ENCODE results near the gene TMEM233. TPM values are rescaled to one million over a fixed set of nuclear protein-coding genes. Genes with fewer than 3 reads are reported as not detected.

Gene TMEM233
- not detected for polyA plus RNA-seq (2012; ENCODE audit: missing spikeins)

DNA sequence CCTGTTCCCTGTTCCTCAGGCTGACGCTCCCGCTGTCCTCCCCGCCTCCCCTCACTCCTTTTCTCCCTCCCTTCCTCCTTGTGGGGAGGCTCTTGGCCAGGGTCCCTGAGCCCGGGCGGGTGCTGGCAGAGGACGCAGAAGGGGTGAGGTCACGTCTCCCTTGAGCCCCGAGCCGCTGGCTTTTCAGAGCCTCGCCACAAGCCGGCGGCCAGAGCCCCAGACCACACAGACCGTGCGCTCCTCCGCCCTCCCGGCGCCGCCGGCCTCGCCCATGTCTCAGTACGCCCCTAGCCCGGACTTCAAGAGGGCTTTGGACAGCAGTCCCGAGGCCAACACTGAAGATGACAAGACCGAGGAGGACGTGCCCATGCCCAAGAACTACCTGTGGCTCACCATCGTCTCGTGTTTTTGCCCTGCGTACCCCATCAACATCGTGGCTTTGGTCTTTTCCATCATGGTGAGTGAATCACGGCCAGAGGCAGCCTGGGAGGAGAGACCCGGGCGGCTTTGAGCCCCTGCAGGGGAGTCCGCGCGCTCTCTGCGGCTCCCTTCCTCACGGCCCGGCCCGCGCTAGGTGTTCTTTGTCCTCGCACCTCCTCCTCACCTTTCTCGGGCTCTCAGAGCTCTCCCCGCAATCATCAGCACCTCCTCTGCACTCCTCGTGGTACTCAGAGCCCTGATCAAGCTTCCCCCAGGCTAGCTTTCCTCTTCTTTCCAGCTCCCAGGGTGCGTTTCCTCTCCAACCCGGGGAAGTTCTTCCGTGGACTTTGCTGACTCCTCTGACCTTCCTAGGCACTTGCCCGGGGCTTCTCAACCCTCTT is at the start of gene TMEM233:
TMEM233 (plus strand) TSS at position 197 of the 821 bp plus-strand sequence; CDS start at position 272, 75 bp downstream.
- TF ChIP-seq TAF1 (IDR thresholded peaks at IDR 0.05; ENCODE audit: borderline replicate concordance, low read depth, low read length) (no peak), POLR2AphosphoS5 (IDR thresholded peaks at IDR 0.05; ENCODE audit: low read depth, low read length) (no peak), POLR2A (IDR thresholded peaks at IDR 0.05; ENCODE audit: low read depth, low read length) (no peak)
- DNase-seq (ENCODE audit: insufficient read length) (peak; percentile 11), FAIRE-seq (no peak)

DNA sequence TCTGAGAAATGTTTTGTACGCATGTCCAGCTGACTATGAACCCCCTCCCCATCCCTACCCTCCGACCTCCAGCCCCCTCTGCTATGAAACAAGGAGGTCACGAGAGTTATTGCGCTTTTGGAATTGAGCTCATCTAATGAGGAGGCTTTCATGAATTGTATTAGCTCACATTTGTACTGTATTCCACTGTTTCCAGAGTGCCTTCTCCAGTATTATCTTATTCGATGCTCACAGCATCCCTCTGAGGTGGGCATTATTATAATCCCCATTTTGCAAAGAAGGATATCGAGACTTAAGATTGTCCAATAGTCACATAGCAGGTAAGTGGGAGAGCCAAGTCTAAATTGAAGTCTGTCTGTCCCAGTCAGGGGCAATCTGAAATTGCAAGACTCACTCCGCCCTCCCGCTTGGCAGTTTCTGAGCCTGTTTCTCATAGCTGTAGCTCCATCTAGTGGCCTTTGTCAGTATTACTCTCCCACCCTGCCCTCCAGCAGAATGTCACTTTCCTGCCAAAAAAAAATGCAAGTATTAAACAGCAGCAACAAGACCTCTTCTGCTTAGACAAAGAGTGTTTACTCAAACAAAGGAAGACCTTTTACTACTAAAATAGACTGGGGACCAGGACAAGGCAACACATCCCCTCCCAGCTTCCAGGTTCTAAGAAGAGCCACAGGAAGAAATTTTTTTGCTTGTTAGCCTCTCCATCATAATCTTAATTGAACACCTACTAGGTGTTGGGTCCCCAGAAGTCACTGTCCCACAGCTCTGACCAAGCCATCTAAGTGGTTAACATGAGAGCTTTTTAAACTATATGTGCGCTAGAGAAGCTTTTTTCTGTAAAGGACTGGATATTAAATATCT is 48.6 kb upstream of the TMEM233 start:
- DNase-seq (ENCODE audit: insufficient read length) = peak; percentile 15
- FAIRE-seq = peak; percentile 96
- TF ChIP-seq POLR2AphosphoS5 (IDR thresholded peaks at IDR 0.05; ENCODE audit: low read depth, low read length) (no peak), POLR2A (IDR thresholded peaks at IDR 0.05; ENCODE audit: low read depth, low read length) (no peak), TAF1 (IDR thresholded peaks at IDR 0.05; ENCODE audit: borderline replicate concordance, low read depth, low read length) (no peak)

DNA sequence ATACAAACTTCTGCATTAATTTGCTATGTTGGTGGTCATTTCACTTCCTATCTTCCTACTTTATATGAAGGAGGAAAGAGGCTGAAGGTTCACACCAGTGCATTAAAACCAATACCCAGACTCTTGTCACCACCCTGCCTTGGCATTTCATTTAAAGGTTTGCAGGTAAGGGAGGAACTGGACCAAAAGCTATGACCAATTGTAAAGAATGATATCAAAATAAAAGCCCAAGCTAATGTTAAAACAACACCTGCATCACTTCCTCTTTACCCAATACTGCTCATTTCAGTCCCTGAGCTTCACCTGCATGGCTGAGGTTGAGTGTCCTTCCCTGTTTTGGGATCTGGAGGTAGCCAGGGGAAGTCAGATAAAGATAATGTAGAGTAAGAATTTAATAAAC is 47.2 kb upstream of the TMEM233 start:
- no peak for DNase-seq (ENCODE audit: insufficient read length)
- TF ChIP-seq POLR2A (IDR thresholded peaks at IDR 0.05; ENCODE audit: low read depth, low read length) (no peak), TAF1 (IDR thresholded peaks at IDR 0.05; ENCODE audit: borderline replicate concordance, low read depth, low read length) (no peak), POLR2AphosphoS5 (IDR thresholded peaks at IDR 0.05; ENCODE audit: low read depth, low read length) (no peak)
- no peak for FAIRE-seq

DNA sequence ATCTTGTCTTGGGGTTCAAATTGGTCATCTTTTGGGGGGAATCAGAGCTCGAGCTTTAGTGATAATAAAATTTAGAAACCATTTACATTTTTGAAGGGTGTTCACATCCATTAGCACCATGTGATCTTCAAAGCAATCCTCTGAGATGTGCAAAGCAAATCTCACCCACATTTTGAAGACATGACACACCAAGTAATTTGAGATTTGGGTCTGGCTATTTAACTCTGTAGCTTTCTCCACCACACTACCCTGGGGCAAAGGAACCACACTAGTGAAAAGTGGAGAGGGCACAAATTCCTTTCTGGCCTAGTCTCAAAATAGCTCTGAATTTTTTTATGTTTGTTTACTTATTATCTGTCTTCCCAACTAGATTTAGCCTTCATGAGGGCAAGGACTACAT is 46.6 kb upstream of the TMEM233 start:
- DNase-seq (ENCODE audit: insufficient read length) (no peak), FAIRE-seq (no peak)
- TF ChIP-seq TAF1 (IDR thresholded peaks at IDR 0.05; ENCODE audit: borderline replicate concordance, low read depth, low read length) (no peak), POLR2A (IDR thresholded peaks at IDR 0.05; ENCODE audit: low read depth, low read length) (no peak)

DNA sequence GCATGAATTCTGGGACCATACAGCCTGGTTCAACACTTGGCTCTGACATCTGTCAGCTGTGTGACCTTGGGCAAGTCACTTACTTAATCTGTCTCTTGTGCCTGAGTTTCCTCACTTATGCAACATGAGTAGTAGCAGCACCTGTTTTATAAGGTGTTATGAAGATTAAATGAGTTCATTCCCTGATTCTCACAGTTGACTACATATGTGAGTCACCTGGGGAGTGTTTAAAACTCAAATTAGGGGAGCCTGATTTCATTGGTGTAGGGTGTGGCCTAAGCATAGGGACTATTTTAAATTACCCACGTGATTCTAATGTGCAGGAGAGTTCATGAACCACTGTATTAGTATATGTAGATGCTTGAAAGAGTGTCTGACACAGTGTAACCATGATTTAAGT is 36.7 kb upstream of the TMEM233 start:
- DNase-seq (ENCODE audit: insufficient read length) (no peak), FAIRE-seq (no peak)
- TF ChIP-seq POLR2AphosphoS5 (IDR thresholded peaks at IDR 0.05; ENCODE audit: low read depth, low read length) (no peak), POLR2A (IDR thresholded peaks at IDR 0.05; ENCODE audit: low read depth, low read length) (no peak), TAF1 (IDR thresholded peaks at IDR 0.05; ENCODE audit: borderline replicate concordance, low read depth, low read length) (no peak)

DNA sequence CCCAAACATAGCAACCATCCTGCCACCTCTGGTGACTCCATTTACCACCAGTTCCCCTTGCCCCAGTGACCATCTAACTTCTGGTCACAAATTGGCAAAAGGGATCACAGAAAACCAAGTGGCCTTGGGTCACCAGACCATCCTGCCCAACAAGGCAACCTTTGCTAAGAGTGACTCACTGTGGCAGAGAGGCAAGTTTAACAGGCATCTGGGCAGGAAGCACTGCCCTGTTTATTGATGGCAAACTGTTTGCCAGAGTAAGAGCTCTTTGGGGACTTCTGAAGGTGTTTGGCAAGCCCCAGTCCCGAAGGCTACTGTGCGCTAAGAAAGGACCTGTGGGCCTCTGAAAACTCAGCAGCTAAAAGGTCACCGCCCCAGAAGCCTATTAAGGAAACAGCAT is 28.2 kb upstream of the TMEM233 start:
- FAIRE-seq (no peak), DNase-seq (ENCODE audit: insufficient read length) (no peak)
- no peak for TF ChIP-seq POLR2AphosphoS5 (IDR thresholded peaks at IDR 0.05; ENCODE audit: low read depth, low read length)
- TF ChIP-seq POLR2A (IDR thresholded peaks at IDR 0.05; ENCODE audit: low read depth, low read length) = no peak
- no peak for TF ChIP-seq TAF1 (IDR thresholded peaks at IDR 0.05; ENCODE audit: borderline replicate concordance, low read depth, low read length)

DNA sequence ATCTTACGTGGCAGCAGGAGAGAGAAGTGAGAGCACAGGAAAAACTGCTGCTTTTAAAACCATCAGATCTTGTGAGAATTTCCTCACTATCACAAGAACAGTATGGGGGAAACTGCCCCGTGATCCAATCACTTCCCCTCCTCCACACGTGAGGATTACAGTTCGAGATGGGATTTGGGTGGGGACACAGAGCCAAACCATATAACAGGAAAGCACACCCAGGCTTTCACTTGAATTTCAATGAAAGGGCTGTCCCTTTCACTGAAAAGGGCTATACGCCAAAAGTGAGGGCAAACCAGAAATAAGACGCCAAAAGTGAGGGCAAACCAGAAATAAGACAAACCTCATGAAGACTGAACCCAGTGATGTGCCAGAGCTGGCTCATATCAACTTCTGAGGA is 22.8 kb upstream of the TMEM233 start:
- no peak for TF ChIP-seq POLR2AphosphoS5 (IDR thresholded peaks at IDR 0.05; ENCODE audit: low read depth, low read length)
- TF ChIP-seq TAF1 (IDR thresholded peaks at IDR 0.05; ENCODE audit: borderline replicate concordance, low read depth, low read length) = no peak
- no peak for TF ChIP-seq POLR2A (IDR thresholded peaks at IDR 0.05; ENCODE audit: low read depth, low read length)
- FAIRE-seq (no peak), DNase-seq (ENCODE audit: insufficient read length) (no peak)

DNA sequence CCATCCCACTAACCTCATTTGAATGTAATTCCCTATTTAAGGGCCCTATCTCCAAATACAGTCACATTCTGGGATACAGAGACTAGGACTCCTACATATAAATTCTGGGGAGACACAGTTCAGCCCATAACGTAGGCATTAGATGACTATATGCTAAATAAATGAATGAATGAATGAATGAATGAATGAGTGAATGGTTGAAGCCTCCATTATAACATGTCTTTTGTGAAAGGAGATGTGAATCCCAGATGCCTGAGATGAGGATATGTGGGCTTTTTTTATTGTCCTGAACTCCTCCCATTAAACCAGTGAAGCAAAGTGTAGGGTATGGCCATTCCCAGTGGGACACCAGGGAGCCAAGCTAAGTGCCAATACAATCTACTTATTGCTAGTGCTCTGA is 20.5 kb upstream of the TMEM233 start:
- DNase-seq (ENCODE audit: insufficient read length) = no peak
- no peak for FAIRE-seq
- no peak for TF ChIP-seq POLR2AphosphoS5 (IDR thresholded peaks at IDR 0.05; ENCODE audit: low read depth, low read length)
- TF ChIP-seq TAF1 (IDR thresholded peaks at IDR 0.05; ENCODE audit: borderline replicate concordance, low read depth, low read length) = no peak
- no peak for TF ChIP-seq POLR2A (IDR thresholded peaks at IDR 0.05; ENCODE audit: low read depth, low read length)

DNA sequence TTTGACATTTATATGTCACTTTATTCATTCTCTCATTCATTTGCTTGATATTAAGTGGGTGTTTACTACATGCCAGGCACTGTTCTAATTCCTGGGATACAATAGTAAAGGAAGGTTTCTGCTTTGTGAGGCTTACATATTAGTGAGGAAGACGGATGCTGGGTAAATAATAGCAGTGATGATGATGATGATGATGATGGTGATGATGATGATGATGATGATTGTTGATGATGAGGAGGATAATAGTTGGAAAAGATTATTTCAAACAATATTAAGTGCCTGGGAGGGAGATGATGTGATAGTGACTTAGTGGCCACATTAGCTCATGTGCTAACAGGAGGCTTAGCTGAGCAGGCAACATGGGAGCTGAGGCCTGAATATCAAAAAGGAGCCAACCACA is 19.3 kb upstream of the TMEM233 start:
- no peak for FAIRE-seq
- no peak for TF ChIP-seq POLR2AphosphoS5 (IDR thresholded peaks at IDR 0.05; ENCODE audit: low read depth, low read length)
- TF ChIP-seq TAF1 (IDR thresholded peaks at IDR 0.05; ENCODE audit: borderline replicate concordance, low read depth, low read length) = no peak
- TF ChIP-seq POLR2A (IDR thresholded peaks at IDR 0.05; ENCODE audit: low read depth, low read length) = no peak
- DNase-seq (ENCODE audit: insufficient read length) = no peak

DNA sequence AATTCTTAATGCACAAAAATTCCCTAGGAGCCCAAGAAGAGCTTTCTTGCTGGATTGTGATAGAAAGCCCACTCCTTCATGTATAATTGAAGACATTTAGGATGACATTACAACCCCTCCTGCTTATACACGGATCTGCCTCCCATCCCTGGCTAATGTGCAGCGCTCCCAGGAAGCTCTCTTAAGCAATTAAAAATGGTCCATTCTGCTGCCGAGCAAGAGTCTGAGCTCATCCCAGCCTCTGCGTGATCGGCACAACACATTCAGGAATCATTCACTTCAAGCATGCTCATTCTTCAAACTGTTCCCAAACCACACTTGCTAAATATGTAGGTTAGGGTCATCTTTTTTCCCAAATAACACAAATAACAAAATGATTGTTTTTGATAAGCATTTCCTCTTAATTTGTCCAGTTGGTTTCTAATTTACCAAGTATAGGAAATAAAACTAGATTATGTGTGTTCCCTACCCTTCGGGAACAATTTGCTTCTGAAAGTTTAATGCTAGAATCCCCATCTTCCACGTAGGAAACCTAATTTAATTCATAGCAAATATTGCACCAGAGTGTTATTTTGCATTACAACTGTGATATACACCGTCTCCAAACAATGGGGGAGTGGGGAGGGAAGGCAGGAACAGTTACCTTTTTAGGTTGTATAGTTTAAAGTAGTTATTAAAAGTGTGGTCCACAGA is 17.3 kb upstream of the TMEM233 start:
- TF ChIP-seq TAF1 (IDR thresholded peaks at IDR 0.05; ENCODE audit: borderline replicate concordance, low read depth, low read length) (no peak), POLR2A (IDR thresholded peaks at IDR 0.05; ENCODE audit: low read depth, low read length) (no peak), POLR2AphosphoS5 (IDR thresholded peaks at IDR 0.05; ENCODE audit: low read depth, low read length) (no peak)
- no peak for DNase-seq (ENCODE audit: insufficient read length)
- FAIRE-seq = no peak

DNA sequence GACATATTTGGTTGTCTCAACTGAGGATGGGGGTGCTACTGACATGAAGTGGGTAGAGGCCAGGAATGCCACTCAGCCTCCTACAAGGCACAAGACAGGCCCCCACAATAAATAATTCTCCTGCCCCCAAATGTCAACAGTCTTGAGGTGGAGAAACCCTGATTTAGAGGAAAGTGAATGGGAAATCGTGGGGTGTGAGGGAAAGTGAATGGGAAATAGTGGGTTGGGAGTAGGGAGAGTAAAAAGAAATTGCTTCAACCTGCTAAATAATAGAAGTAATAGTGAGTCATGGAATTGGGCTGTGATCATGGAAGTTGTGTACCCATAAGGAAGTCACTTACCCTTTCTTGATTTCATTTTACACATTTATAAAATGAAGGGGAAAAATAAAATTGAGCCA is 16.7 kb upstream of the TMEM233 start:
- no peak for TF ChIP-seq POLR2AphosphoS5 (IDR thresholded peaks at IDR 0.05; ENCODE audit: low read depth, low read length)
- TF ChIP-seq TAF1 (IDR thresholded peaks at IDR 0.05; ENCODE audit: borderline replicate concordance, low read depth, low read length) = no peak
- no peak for TF ChIP-seq POLR2A (IDR thresholded peaks at IDR 0.05; ENCODE audit: low read depth, low read length)
- no peak for DNase-seq (ENCODE audit: insufficient read length)
- no peak for FAIRE-seq
